GM21737 (cell line): ENCODE measurements around the gene SLC34A2.

Experiments used
- ATAC-seq: cut with Tn5 transposase; IDR thresholded peaks from one replicate; pipeline ENCODE4 v1.9.1; 2021; ENCODE audit warnings: mild to moderate bottlenecking, moderate library complexity; ENCODE audit not compliant: unreplicated experiment

The SLC34A2 gene

DNA sequence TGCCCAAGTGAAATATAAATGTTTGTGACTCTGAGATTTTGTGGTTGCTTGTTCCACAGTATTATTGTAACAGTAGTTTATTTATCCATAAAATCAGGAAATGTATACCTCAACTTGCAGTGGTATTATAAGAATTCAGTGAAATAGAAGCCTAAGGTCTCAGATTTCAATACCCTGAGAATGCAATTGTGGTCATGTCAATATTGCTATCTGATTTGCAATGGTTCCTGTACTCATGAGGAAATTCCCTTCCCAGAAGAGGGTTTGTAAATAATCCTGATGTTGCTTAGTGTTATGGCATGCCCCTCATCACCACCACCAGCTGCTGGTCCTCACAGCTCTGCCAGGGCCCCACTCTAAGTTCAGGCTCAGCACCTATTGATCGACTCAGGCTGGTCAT, 67.8 kb downstream of the SLC34A2 start:
- ATAC-seq: no peak

DNA sequence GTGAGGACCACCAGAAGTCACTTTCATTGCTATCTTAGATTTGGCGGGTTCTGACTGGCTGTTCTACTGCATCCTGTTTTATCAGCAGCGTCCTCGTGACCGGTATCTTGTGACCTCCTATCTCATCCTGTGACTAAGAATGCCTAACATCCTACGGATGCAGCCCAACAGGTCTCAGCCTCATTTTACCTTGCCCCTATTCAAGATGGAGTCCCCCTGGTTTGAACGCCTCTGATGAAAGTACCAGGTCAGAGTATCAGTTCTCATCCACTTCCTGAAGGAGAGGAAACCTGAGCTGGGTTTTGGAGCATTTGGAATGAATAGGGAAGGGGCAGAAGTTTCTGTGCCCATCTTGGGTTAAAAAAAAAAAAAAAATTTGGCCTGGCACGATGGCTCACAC, 70.2 kb downstream of the SLC34A2 start:
- ATAC-seq: no peak

DNA sequence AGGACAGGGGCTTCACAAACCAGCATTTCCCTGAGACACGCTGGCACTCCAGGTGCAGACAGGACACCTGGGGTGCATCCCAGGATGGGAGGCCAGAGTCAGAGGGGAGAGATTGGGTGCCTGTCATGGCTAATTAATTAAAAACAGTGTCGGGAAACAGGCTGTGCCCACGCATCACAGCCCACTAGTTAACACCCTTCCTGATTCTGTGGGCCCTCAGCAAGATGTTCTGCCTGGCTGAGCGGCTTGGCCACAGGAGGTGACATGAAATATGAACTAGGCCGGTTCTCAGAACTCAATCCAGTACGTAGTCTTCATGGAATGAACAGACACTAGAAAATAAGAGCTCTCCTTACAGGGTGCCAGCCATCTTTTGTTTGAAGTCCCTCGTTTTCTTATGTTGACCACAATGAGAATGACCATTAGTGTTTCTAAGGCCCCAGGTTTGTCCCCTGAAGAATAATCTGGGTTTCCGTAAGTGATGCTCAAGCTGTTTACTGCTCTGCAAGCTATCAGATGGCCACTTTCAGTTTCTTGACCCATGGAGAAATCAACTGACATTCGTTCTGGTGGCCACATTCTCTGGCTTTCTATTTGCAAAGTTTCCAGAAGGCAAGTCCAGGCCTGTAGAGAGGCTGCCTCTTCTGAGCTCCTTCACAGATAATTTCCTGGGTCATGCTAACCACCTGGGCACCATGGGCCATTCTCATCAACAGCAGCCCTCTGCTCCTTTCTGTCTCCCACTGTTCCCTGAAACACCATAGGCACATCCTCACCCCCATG, 72.3 kb downstream of the SLC34A2 start:
- no peak for ATAC-seq
